WTC11 (cell line): ENCODE results near the gene GALNT17.

Experiments
- ESRRA ChIP-seq: sonication (generic); formaldehyde crosslinking; IDR thresholded peaks from 2 replicates; pipeline ENCODE4 v1.8.1; 2022; ENCODE audit warnings: mild to moderate bottlenecking, missing genetic modification reagents, borderline replicate concordance
- ETV6 ChIP-seq: sonication (generic); formaldehyde crosslinking; IDR thresholded peaks from 2 replicates; pipeline ENCODE4 v1.8.1; 2022; ENCODE audit warnings: mild to moderate bottlenecking, missing genetic modification reagents
- FOXJ3 ChIP-seq: sonication (generic); formaldehyde crosslinking; IDR thresholded peaks from 2 replicates; pipeline ENCODE4 v1.9.0; 2021; ENCODE audit warnings: missing genetic modification reagents, mild to moderate bottlenecking, borderline replicate concordance
- SOX15 ChIP-seq: fragments of 250-450 bp; sonication (Bioruptor Pico); IDR thresholded peaks from 2 replicates; pipeline ENCODE4 v1.9.0; 2021; ENCODE audit warnings: mild to moderate bottlenecking
- ZNF121 ChIP-seq: sonication (generic); formaldehyde crosslinking; IDR thresholded peaks from 2 replicates; pipeline ENCODE4 v1.8.0; 2023; ENCODE audit warnings: missing genetic modification reagents
- TF ChIP-seq, protein P1 (sequence below): fragments of 200-600 bp; IDR thresholded peaks from 2 replicates; pipeline ENCODE4 v1.8.0; 2022; ENCODE audit warnings: antibody characterized with exemption

DNA sequence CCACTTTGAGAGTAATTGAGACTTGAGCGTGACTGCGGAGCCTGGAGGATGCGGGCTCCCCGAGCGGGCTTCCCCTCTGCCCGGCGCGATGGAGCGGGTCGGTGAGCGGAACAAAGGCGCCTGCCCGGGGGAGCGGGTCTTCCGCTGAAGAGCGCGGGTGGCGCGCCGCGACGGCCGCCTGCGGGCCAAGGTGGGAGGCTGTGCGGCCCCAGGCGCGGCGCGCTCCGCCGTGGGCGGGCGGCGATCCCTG lies at the start of gene GALNT17:
- TF ChIP-seq ESRRA (no peak), FOXJ3 (CRISPR knock-in tag) (no peak), ZNF121 (CRISPR knock-in tag) (no peak), ETV6 (no peak), SOX15 (CRISPR knock-in tag) (no peak)
- TF ChIP-seq, protein P1, sequence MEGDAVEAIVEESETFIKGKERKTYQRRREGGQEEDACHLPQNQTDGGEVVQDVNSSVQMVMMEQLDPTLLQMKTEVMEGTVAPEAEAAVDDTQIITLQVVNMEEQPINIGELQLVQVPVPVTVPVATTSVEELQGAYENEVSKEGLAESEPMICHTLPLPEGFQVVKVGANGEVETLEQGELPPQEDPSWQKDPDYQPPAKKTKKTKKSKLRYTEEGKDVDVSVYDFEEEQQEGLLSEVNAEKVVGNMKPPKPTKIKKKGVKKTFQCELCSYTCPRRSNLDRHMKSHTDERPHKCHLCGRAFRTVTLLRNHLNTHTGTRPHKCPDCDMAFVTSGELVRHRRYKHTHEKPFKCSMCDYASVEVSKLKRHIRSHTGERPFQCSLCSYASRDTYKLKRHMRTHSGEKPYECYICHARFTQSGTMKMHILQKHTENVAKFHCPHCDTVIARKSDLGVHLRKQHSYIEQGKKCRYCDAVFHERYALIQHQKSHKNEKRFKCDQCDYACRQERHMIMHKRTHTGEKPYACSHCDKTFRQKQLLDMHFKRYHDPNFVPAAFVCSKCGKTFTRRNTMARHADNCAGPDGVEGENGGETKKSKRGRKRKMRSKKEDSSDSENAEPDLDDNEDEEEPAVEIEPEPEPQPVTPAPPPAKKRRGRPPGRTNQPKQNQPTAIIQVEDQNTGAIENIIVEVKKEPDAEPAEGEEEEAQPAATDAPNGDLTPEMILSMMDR: no peak
